ENCODE measurements around the gene RASSF1.

DNA sequence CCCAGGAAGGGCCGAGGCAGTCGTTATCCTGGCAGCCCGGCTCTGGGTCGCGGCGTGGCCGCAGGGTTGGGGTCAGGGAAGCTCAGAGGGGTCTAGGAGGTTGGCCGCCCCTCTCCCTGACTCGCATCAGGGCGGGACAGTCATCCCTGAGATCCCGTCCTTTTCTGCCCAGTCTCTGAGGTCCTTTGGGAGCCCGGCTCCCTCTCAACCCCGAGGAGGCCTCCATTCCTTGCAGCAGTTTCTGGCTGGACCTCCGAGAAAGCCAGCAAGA, 18.6 kb downstream of the RASSF1 start:
- TF ChIP-seq, protein P1, sequence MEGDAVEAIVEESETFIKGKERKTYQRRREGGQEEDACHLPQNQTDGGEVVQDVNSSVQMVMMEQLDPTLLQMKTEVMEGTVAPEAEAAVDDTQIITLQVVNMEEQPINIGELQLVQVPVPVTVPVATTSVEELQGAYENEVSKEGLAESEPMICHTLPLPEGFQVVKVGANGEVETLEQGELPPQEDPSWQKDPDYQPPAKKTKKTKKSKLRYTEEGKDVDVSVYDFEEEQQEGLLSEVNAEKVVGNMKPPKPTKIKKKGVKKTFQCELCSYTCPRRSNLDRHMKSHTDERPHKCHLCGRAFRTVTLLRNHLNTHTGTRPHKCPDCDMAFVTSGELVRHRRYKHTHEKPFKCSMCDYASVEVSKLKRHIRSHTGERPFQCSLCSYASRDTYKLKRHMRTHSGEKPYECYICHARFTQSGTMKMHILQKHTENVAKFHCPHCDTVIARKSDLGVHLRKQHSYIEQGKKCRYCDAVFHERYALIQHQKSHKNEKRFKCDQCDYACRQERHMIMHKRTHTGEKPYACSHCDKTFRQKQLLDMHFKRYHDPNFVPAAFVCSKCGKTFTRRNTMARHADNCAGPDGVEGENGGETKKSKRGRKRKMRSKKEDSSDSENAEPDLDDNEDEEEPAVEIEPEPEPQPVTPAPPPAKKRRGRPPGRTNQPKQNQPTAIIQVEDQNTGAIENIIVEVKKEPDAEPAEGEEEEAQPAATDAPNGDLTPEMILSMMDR (IDR thresholded peaks at IDR 0.05): no peak
- no peak for TF ChIP-seq EP300 (IDR thresholded peaks at IDR 0.05)

Data from ovary (tissue), 3 donors.